Spinal cord (tissue), 10 donors: ENCODE data around the gene SENP3. TPM values are rescaled to one million over a fixed set of nuclear protein-coding genes. Genes with fewer than 3 reads are reported as not detected.
A peak's percentile ranks its signal among the peaks of the same experiment; 100 is the strongest.

Experiments
- DNase-seq, 6 donors: peaks; one replicate each; pipeline versions ENCODE4 v3.0.0 to v3.0.0-alpha.2; 2013 to 2015; ENCODE audit warnings: low spot score in 6 of 6, low read depth in 4 of 6
- H3K27ac ChIP-seq: one replicate; pipeline ENCODE4 v1.5.1; 2013; ENCODE audit warnings: low read depth, low read length, control low read depth
- H3K27me3 ChIP-seq: one replicate; pipeline ENCODE4 v1.6.1; 2013; ENCODE audit warnings: low read length; ENCODE audit not compliant: control insufficient read depth, insufficient read depth
- H3K36me3 ChIP-seq: one replicate; pipeline ENCODE4 v1.6.1; 2013; ENCODE audit warnings: low read length; ENCODE audit not compliant: control insufficient read depth, insufficient read depth
- H3K4me1 ChIP-seq: one replicate; pipeline ENCODE4 v1.6.1; 2013; ENCODE audit warnings: low read length; ENCODE audit not compliant: control insufficient read depth, insufficient read depth
- H3K4me3 ChIP-seq: one replicate; pipeline ENCODE4 v1.5.1; 2013; ENCODE audit warnings: low read depth, low read length, control low read depth
- H3K9me3 ChIP-seq: one replicate; pipeline ENCODE4 v1.6.1; 2013; ENCODE audit warnings: low read length; ENCODE audit not compliant: control insufficient read depth, insufficient read depth
- WGBS: methylation state at CpG from one replicate; pipeline ENCODE4 v1.1.5; 2013; ENCODE audit warnings: missing lambda C conversion rate; ENCODE audit not compliant: insufficient coverage; 5-methylcytosine and 5-hydroxymethylcytosine counted together
- polyA plus RNA-seq, 2 donors: library from polyadenylated mRNA; unstranded; fragments of 120-200 nt; gene quantifications; one replicate each; pipeline ENCODE4 v1.2.1, GENCODE V29; 2013; ENCODE audit not compliant: insufficient read length in 2 of 2
- total RNA-seq, 2 donors: library from RNA; depleted of rRNA in 1 of 2; stranded (reverse); fragments of 120-200 nt in 1 of 2; fragments of >200 nt in 1 of 2; gene quantifications; one replicate each; pipeline versions ENCODE4 v1.2.3 to v1.2.4, GENCODE V29; 2013 to 2014
- donor health status: healthy.

Gene SENP3
- total and polyA plus RNA-seq, 4 donors: 50.1 to 71.5 (median 64.2) TPM

GRCh38 chr17:7575481-7575883, 13.8 kb downstream of the SENP3 start:
- Histone ChIP-seq H3K4me1 (peaks cover 38% of the 10 kb centered on the region), H3K36me3 (peaks cover 78% of the 10 kb centered on the region), H3K27me3 (no peaks in the 10 kb centered on the region), H3K4me3 (no peak overlapping the region), H3K9me3 (no peaks in the 10 kb centered on the region), H3K27ac (no peak overlapping the region)
- WGBS: 88% methylated on average over 1 of the region's 1 CpG
- DNase-seq: no peak

GRCh38 chr17:7575959-7576358, 14.2 kb downstream of the SENP3 start:
- peaks cover 78% of the 10 kb centered on the region for H3K36me3 ChIP-seq
- H3K9me3 ChIP-seq: no peaks in the 10 kb centered on the region
- no peak for DNase-seq
- 88% methylated on average over 5 of the region's 7 CpGs for WGBS
- H3K27ac ChIP-seq: no peak overlapping the region
- H3K27me3 ChIP-seq: no peaks in the 10 kb centered on the region
- peaks cover 43% of the 10 kb centered on the region for H3K4me1 ChIP-seq
- no peak overlapping the region for H3K4me3 ChIP-seq

GRCh38 chr17:7576432-7576937, 14.8 kb downstream of the SENP3 start:
- Histone ChIP-seq H3K4me1 (peaks cover 46% of the 10 kb centered on the region), H3K9me3 (no peaks in the 10 kb centered on the region), H3K27ac (no peak overlapping the region), H3K27me3 (no peaks in the 10 kb centered on the region), H3K4me3 (no peak overlapping the region), H3K36me3 (peaks cover 80% of the 10 kb centered on the region)
- 89% methylated on average over 14 of the region's 14 CpGs for WGBS
- no peak for DNase-seq

- no peak for DNase-seq
- Histone ChIP-seq H3K9me3 (no peaks in the 10 kb centered on the region), H3K4me3 (no peak overlapping the region), H3K36me3 (peaks cover 89% of the 10 kb centered on the region), H3K4me1 (peaks cover 50% of the 10 kb centered on the region), H3K27me3 (no peaks in the 10 kb centered on the region), H3K27ac (no peak overlapping the region)
- WGBS: 79% methylated on average over 11 of the region's 17 CpGs
These were observed 15.8 kb downstream of the SENP3 start for GRCh38 chr17:7577327-7578199.

- DNase-seq: peak in 1 of 6 donors; percentile 43
- 33% methylated on average over 6 of the region's 7 CpGs for WGBS
- Histone ChIP-seq H3K9me3 (no peaks in the 10 kb centered on the region), H3K36me3 (peaks cover 88% of the 10 kb centered on the region), H3K27me3 (no peaks in the 10 kb centered on the region), H3K4me3 (no peak within 1 kb of the TSS), H3K27ac (peak within 1 kb of the TSS; percentile 57), H3K4me1 (peaks cover 56% of the 10 kb centered on the region)
These were observed 17.5 kb downstream of the SENP3 start, which contains the start of gene CD68 for GRCh38 chr17:7579001-7579833. Gene CD68, plus strand, starts transcription at chr17:7579638. Its CDS starts 40 bp downstream, at chr17:7579678.

GRCh38 chr17:7579834-7580603, 18.3 kb downstream of the SENP3 start:
- H3K27ac ChIP-seq: peak overlapping the region; percentile 57
- no peaks in the 10 kb centered on the region for H3K9me3 ChIP-seq
- DNase-seq: no peak
- peaks cover 58% of the 10 kb centered on the region for H3K4me1 ChIP-seq
- 85% methylated on average over 11 of the region's 12 CpGs for WGBS
- no peak overlapping the region for H3K4me3 ChIP-seq
- H3K36me3 ChIP-seq: peaks cover 80% of the 10 kb centered on the region
- no peaks in the 10 kb centered on the region for H3K27me3 ChIP-seq

GRCh38 chr17:7580604-7581575, 19.2 kb downstream of the SENP3 start:
- Histone ChIP-seq H3K27ac (no peak overlapping the region), H3K4me1 (peaks cover 65% of the 10 kb centered on the region), H3K4me3 (no peak overlapping the region), H3K27me3 (no peaks in the 10 kb centered on the region), H3K36me3 (peaks cover 80% of the 10 kb centered on the region), H3K9me3 (no peaks in the 10 kb centered on the region)
- DNase-seq: no peak
- WGBS: 82% methylated on average over 17 of the region's 23 CpGs

GRCh38 chr17:7582396-7583252, 20.9 kb downstream of the SENP3 start:
- Histone ChIP-seq H3K27me3 (no peaks in the 10 kb centered on the region), H3K9me3 (no peaks in the 10 kb centered on the region), H3K27ac (peak overlapping the region; percentile 99), H3K4me1 (peaks cover 62% of the 10 kb centered on the region), H3K4me3 (peak overlapping the region; percentile 94), H3K36me3 (peaks cover 80% of the 10 kb centered on the region)
- DNase-seq: no peak
- 85% methylated on average over 33 of the region's 36 CpGs for WGBS
